Activated CD4-positive, alpha-beta T cell treated with anti-CD3 and anti-CD28 coated beads, Interleukin-2, Interleukin-4, amounts not matched to agents 100 ng/mL and 50 ng/mL, durations not matched to agents 16 hours and 8 hours (primary cell): ENCODE data around the gene TBK1.

Source experiments
- DNase-seq: peaks from one replicate; pipeline ENCODE4 v3.0.0-alpha.2; 2020; ENCODE audit warnings: low spot score

TBK1 gene

DNA sequence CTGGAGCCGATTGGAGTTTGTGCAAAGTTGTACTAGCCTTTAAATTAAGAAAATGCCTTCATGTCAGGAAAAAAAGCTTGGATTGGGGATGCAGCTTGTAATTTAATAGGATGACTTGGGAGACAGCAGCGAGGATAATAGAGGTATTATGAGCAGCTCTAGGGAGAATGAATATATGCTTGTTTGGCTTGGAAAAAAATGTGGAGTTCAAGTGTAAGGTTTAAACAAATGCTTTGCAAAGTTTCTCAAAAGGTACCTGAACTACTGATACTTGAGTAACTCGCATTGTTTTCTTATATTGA, 93.1 kb downstream of the TBK1 start:
- DNase-seq: no peak

DNA sequence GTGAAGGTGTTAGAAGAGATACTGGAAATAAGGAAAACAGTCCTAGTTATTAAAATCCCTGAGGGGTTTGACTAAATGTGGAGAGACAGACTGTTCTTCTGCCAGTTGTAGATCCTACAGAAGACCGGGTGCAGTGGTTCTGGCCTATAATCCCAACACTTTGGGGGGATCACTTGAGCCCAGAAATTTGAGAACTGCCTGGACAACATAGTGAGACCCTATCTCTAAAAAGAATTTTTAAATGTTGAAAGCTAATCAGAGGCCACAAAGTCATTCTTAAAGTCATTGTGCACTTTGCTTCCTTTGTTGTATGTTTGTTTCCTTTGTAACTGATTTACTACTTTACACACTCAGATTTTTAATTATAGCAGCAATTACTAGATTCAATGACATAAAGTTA, 97.2 kb downstream of the TBK1 start:
- no peak for DNase-seq

DNA sequence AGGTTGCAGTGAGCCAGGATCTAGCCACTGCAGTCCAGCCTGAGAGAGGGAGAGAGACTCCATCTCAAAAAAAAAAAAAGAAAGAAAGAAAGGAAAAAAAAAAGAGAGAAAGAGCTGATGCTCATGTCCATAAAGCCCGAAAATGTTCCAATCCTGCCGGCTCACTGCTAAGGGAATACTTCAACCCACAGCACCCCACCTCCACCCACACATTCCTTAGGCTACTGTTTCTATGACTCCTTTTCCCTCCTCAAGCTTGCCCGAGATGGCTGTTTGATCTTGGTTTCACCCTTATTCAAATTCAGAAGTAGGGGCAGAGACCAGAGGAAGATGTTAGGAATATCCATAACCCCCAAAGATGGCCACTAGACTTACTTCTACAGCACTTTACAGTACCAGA, 98.8 kb downstream of the TBK1 start:
- DNase-seq: no peak

DNA sequence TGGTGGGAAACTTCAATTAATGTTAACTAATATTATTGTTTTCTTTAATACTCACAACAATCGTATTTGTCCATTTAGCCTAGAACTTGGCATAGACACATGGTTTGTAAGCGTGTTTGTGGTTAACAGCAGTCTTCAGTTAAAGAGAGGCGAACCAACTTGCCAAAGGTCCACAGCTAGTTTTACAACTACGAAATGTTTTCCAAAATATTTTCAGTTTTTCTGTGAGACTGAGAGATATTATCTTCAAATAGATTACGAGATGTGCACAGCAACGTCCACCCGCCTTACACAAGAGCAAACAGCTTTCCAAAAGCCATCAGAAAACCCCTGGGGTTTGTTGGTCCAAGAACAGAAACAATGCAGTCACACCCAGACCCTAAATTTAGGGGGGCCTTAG, 99.8 kb downstream of the TBK1 start:
- no peak for DNase-seq
